ENCODE measurements around the gene VGLL4.
A peak's percentile ranks its signal among the peaks of the same experiment; 100 is the strongest.

VGLL4 gene

GRCh38 chr3:11625376-11626083 lies 18.2 kb downstream of the VGLL4 start:
- DNase-seq = no peak

- peak; percentile 80 to 86 for DNase-seq
Observed at GRCh38 chr3:11624704-11625375, 18.9 kb downstream of the VGLL4 start.

GRCh38 chr3:11624161-11624560 lies 19.6 kb downstream of the VGLL4 start:
- no peak for DNase-seq

- no peak for DNase-seq
Observed at GRCh38 chr3:11622586-11623550, 20.8 kb downstream of the VGLL4 start.

GRCh38 chr3:11621077-11621476 lies 22.6 kb downstream of the VGLL4 start:
- no peak for DNase-seq

- no peak for DNase-seq
Observed at GRCh38 chr3:11619946-11620652, 23.6 kb downstream of the VGLL4 start.

- DNase-seq = no peak
Observed at GRCh38 chr3:11619461-11619860, 24.3 kb downstream of the VGLL4 start.

- DNase-seq = no peak
Observed at GRCh38 chr3:11618904-11619303, 24.8 kb downstream of the VGLL4 start.

GRCh38 chr3:11616551-11616950 lies 27.2 kb downstream of the VGLL4 start:
- no peak for DNase-seq

- DNase-seq = no peak
Observed at GRCh38 chr3:11613851-11614487, 29.7 kb downstream of the VGLL4 start.

GRCh38 chr3:11613319-11613718 lies 30.4 kb downstream of the VGLL4 start:
- no peak for DNase-seq

- DNase-seq = no peak
Observed at GRCh38 chr3:11612515-11613188, 31.1 kb downstream of the VGLL4 start.

- no peak for DNase-seq
Observed at GRCh38 chr3:11611341-11611799, 32.3 kb downstream of the VGLL4 start.

GRCh38 chr3:11610700-11611275 lies 32.9 kb downstream of the VGLL4 start:
- DNase-seq = no peak

GRCh38 chr3:11610044-11610671 lies 33.6 kb downstream of the VGLL4 start:
- DNase-seq = peak in 1 of 2 experiments; percentile 65

GRCh38 chr3:11609481-11609880 lies 34.2 kb downstream of the VGLL4 start:
- DNase-seq = no peak

- DNase-seq = no peak
Observed at GRCh38 chr3:11607816-11608215, 35.9 kb downstream of the VGLL4 start.

GRCh38 chr3:11606865-11607440 lies 36.8 kb downstream of the VGLL4 start:
- DNase-seq = no peak

- DNase-seq = no peak
Observed at GRCh38 chr3:11606090-11606784, 37.5 kb downstream of the VGLL4 start.

- DNase-seq = no peak
Observed at GRCh38 chr3:11605398-11605797, 38.3 kb downstream of the VGLL4 start.

All from NCI-H526 (cell line).